HepG2 (cell line): Measurements from ENCODE around the gene OPA3. TPM values are rescaled to one million over a fixed set of nuclear protein-coding genes. Genes with fewer than 3 reads are reported as not detected.

ENCODE experiments used
- ATAC-seq: fragments of 200-7000 bp; cut with Tn5 transposase; 3 replicates; pipeline ENCODE4 v1.9.1; 2020; ENCODE audit warnings: mild to moderate bottlenecking, moderate library complexity
- BruUV-seq: library from RNA; stranded (reverse); fragments of 400-500 nt; replicated peaks from 2 replicates; lab custom pipeline; 2021; lab: Mats Ljungman, UMichigan
- CTCF ChIA-PET: fragments of 300-600 bp; formaldehyde crosslinking; extraction: SDS; loops from one replicate; lab custom pipeline; 2021; ENCODE audit warnings: low total read pairs, inconsistent platforms, low intra/inter-chr PET ratio; lab: Yijun Ruan, JAX
- POLR2A ChIA-PET: fragments of 350-600 bp; sonication (Branson Sonifier 250); formaldehyde crosslinking; loops from one replicate; lab custom pipeline; 2020; ENCODE audit warnings: antibody characterized with exemption, inconsistent platforms; lab: Yijun Ruan, JAX
- DNase-seq: peaks from one replicate; pipeline ENCODE4 v3.0.0-alpha.2; 2015; ENCODE audit warnings: low spot score
- FAIRE-seq: peaks from 3 replicates; lab custom pipeline; 2011; peaks lifted over from hg19 to GRCh38; lab: Jason Lieb, UNC
- H2AFZ ChIP-seq: one replicate; pipeline ENCODE4 v1.6.1; 2011; ENCODE audit warnings: low read length, inconsistent platforms
- H3K27ac ChIP-seq: fragments of 300-600 bp; 3 replicates; pipeline ENCODE4 v1.8.0; 2011; ENCODE audit warnings: mixed run types, mild to moderate bottlenecking, mixed read lengths, low read length, inconsistent platforms; ENCODE audit not compliant: insufficient read depth; ENCODE audit errors: extremely low read length
- H3K27me3 ChIP-seq, 2 experiments: fragments of 200-600 bp in 1 of 2; 2 replicates in 1 of 2; 3 replicates in 1 of 2; pipeline versions ENCODE4 v1.6.0 to v1.8.0; 2011; ENCODE audit warnings: low read length in 2 of 2, mild to moderate bottlenecking in 2 of 2, moderate library complexity in 2 of 2, inconsistent platforms in 1 of 2; ENCODE audit not compliant: insufficient read depth in 2 of 2, control insufficient read depth in 1 of 2
- H3K36me3 ChIP-seq, 2 experiments: fragments of 200-600 bp in 1 of 2; replicated peaks in 1 of 2; 2 replicates in 1 of 2; 3 replicates in 1 of 2; pipeline versions ENCODE4 v1.5.1 to v1.8.0; 2011; ENCODE audit warnings: low read length in 2 of 2, inconsistent platforms in 1 of 2; ENCODE audit not compliant: insufficient read depth in 2 of 2, control insufficient read depth in 1 of 2
- H3K4me1 ChIP-seq: 2 replicates; pipeline ENCODE4 v1.5.1; 2012; ENCODE audit warnings: low read length, inconsistent platforms; ENCODE audit not compliant: insufficient read depth
- H3K4me2 ChIP-seq: 2 replicates; pipeline ENCODE4 v1.6.0; 2011; ENCODE audit warnings: low read depth, low read length, inconsistent platforms
- H3K4me3 ChIP-seq, 3 experiments: fragments of 200-600 bp in 1 of 3; sonication (generic), shearing (Covaris generic) in 1 of 3; replicated peaks in 1 of 3; 2 replicates each; pipeline ENCODE4 v1.5.1; 2011 to 2016; ENCODE audit warnings: low read length in 3 of 3, inconsistent platforms in 2 of 3, low read depth in 2 of 3, mild to moderate bottlenecking in 2 of 3, control low read depth in 1 of 3, mixed read lengths in 1 of 3; ENCODE audit not compliant: insufficient read depth in 1 of 3
- H3K79me2 ChIP-seq: one replicate; pipeline ENCODE4 v1.6.1; 2011; ENCODE audit warnings: low read length, inconsistent platforms; ENCODE audit not compliant: insufficient read depth
- H3K9ac ChIP-seq: 2 replicates; pipeline ENCODE4 v1.6.0; 2011; ENCODE audit warnings: mild to moderate bottlenecking, low read depth, low read length, inconsistent platforms; ENCODE audit not compliant: insufficient read depth
- H3K9me3 ChIP-seq: 2 replicates; pipeline ENCODE4 v1.5.1; 2012; ENCODE audit warnings: mild to moderate bottlenecking, low read length
- H4K20me1 ChIP-seq: 2 replicates; pipeline ENCODE4 v1.6.0; 2011; ENCODE audit warnings: inconsistent platforms, mild to moderate bottlenecking, low read length, moderate library complexity; ENCODE audit not compliant: insufficient read depth
- BRF2 ChIP-seq: sonication (generic); formaldehyde crosslinking; IDR thresholded peaks from 2 replicates; pipeline ENCODE4 v1.8.1; 2022; ENCODE audit warnings: mild to moderate bottlenecking, missing genetic modification reagents
- CTCF ChIP-seq: sonication (generic); formaldehyde crosslinking; IDR thresholded peaks from 2 replicates; pipeline ENCODE4 v1.5.0; 2020; ENCODE audit warnings: mild to moderate bottlenecking, missing genetic modification reagents, moderate library complexity
- ETV5 ChIP-seq: IDR thresholded peaks from 2 replicates; pipeline ENCODE4 v1.6.1; 2018; ENCODE audit warnings: missing biosample characterization, missing genetic modification reagents, inconsistent platforms, borderline replicate concordance
- FOXJ3 ChIP-seq: sonication (generic); formaldehyde crosslinking; IDR thresholded peaks from 2 replicates; pipeline ENCODE4 v1.4.0; 2020; ENCODE audit warnings: missing genetic modification reagents, mild to moderate bottlenecking, borderline replicate concordance
- KLF13 ChIP-seq: sonication (generic); formaldehyde crosslinking; IDR thresholded peaks from 2 replicates; pipeline ENCODE4 v1.4.0; 2020; ENCODE audit warnings: mild to moderate bottlenecking, missing genetic modification reagents
- MBD4 ChIP-seq: IDR thresholded peaks from 2 replicates; pipeline ENCODE4 v1.6.1; 2012; ENCODE audit warnings: low read length, inconsistent platforms, borderline replicate concordance
- RAD21 ChIP-seq: fragments of 450-650 bp; formaldehyde crosslinking; IDR thresholded peaks from 2 replicates; pipeline ENCODE4 v1.5.0; 2020; ENCODE audit warnings: mild to moderate bottlenecking
- SMC3 ChIP-seq: IDR thresholded peaks from 2 replicates; pipeline ENCODE4 v1.6.1; 2011; ENCODE audit warnings: low read length, improper control_type of control experiment
- XRCC5 ChIP-seq: fragments of 200-400 bp; formaldehyde crosslinking; optimal IDR thresholded peaks from 2 replicates; pipeline ENCODE3; 2017; ENCODE audit warnings: mild to moderate bottlenecking, low read length
- ZMYM4 ChIP-seq: sonication (generic); formaldehyde crosslinking; IDR thresholded peaks from 2 replicates; pipeline ENCODE4 v1.8.1; 2023; ENCODE audit warnings: mild to moderate bottlenecking, missing genetic modification reagents
- ZNF788 ChIP-seq: sonication (generic); formaldehyde crosslinking; IDR thresholded peaks from 2 replicates; pipeline ENCODE4 v1.5.0; 2020; ENCODE audit warnings: mild to moderate bottlenecking, missing genetic modification reagents, borderline replicate concordance
- WGBS: methylation state at CpG from one replicate; pipeline ENCODE4 v1.1.6; 2017; ENCODE audit warnings: low lambda C conversion rate; 5-methylcytosine and 5-hydroxymethylcytosine counted together
- in situ Hi-C: cut with HindIII; loops from 2 replicates; pipeline ENCODE4 v1.10.0; 2017; ENCODE audit warnings: low pct_unique_long_range_greater_than_20kb; ENCODE audit not compliant: extremely low pct_ligation_motif_present
- intact Hi-C: fragments of 100-400 bp; cut with micrococcal nuclease; formaldehyde crosslinking; loops from one replicate; pipeline ENCODE4 v1.10.0; 2022; ENCODE audit not compliant: unreplicated experiment
- polyA plus RNA-seq, 8 experiments: library from polyadenylated mRNA; depleted of rRNA in 3 of 8; stranded (reverse) in 7 of 8; unstranded in 1 of 8; fragments of >200 nt; fragmentation: Illumina TruSeq in 4 of 8; extraction: Trizol in 4 of 8; gene quantifications; 2 replicates each; pipeline versions ENCODE4 v1.2.1 to v1.2.3, GENCODE V29; 2011 to 2016; ENCODE audit warnings: low read depth in 4 of 8, missing spikeins in 1 of 8, mixed read lengths in 1 of 8; ENCODE audit not compliant: insufficient read depth in 1 of 8
- total RNA-seq, 5 experiments: library from RNA; depleted of rRNA; stranded (reverse); fragments of >200 nt; fragmentation: Illumina TruSeq; extraction: Trizol; gene quantifications; 2 replicates each; pipeline ENCODE4 v1.2.3, GENCODE V29; 2016; ENCODE audit warnings: low read depth in 1 of 5
- TF ChIP-seq, protein P1 (sequence below): fragments of 450-650 bp; IDR thresholded peaks from 2 replicates; pipeline ENCODE4 v1.6.1; 2017; ENCODE audit warnings: mild to moderate bottlenecking
- TF ChIP-seq, protein P2 (sequence below): sonication (generic); formaldehyde crosslinking; IDR thresholded peaks from 2 replicates; pipeline ENCODE4 v1.5.0; 2020; ENCODE audit warnings: missing genetic modification reagents

Gene OPA3
- total and polyA plus RNA-seq, 2 of the 13 experiments (the other 11 are each of a cell fraction or from before 2014, with no cell fraction given), result 8.3 to 17.7 TPM

DNA sequence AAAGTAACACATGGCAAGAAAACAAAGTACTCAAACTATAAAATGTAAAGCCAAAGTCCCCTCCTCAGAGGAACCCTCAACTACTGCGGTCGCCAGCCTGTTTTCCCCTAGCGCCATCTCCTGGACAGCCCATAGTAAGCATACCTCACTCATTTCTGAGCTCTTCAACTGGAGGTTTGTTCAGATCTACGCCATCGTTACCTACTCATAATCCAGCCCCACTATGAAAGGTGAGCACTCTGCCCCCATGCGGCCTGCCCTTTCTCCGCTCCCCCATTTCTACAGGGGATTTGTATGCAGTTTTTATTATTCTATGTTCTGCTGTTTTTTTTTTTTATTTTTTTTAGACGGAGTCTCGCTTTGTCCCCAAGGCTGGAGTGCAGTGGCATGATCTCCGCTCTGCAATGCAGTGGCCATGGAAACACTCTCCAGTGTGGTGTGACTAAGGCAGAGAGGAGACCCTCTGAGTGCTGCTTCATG lies 26.2 kb downstream of the OPA3 start:
- Histone ChIP-seq H3K4me3 (no peak overlapping the region), H3K27ac (no peak overlapping the region), H3K36me3 (peaks cover under 1 to 5% of the 10 kb centered on the region in 2 experiments; a peak in 3 of 5 replicates), H3K9ac (no peak overlapping the region), H2AFZ (no peak overlapping the region), H3K4me2 (no peak overlapping the region), H3K9me3 (no peaks in the 10 kb centered on the region), H4K20me1 (no peaks in the 10 kb centered on the region), H3K4me1 (peaks cover 8% of the 10 kb centered on the region), H3K27me3 (no peaks in the 10 kb centered on the region), H3K79me2 (no peaks in the 10 kb centered on the region)
- CTCF ChIA-PET, result interaction anchor here (0.7 to 1.4 kb wide), 3 partner anchors 29 to 65 kb away, joined by 3 to 10 read pairs (median 6); no protein-coding TSS in a partner anchor
- POLR2A ChIA-PET, result interaction anchor here (1.0 kb wide), 1 partner anchor 25 kb away, joined by 3 read pairs; no protein-coding TSS in a partner anchor
- 61% methylated on average over 10 of the region's 10 CpGs for WGBS
- intact Hi-C loops, result loop anchor here (5.0 kb wide), 1 partner anchor 36 kb away; no protein-coding TSS in a partner anchor
- FAIRE-seq, result peak; percentile 90
- ATAC-seq, result peak; percentile 90
- BruUV-seq, result no TSS peak
- in situ Hi-C loops, result loop anchor here (5.0 kb wide), 1 partner anchor 36 kb away; no protein-coding TSS in a partner anchor
- DNase-seq, result peak; percentile 73
- TF ChIP-seq, protein P1, sequence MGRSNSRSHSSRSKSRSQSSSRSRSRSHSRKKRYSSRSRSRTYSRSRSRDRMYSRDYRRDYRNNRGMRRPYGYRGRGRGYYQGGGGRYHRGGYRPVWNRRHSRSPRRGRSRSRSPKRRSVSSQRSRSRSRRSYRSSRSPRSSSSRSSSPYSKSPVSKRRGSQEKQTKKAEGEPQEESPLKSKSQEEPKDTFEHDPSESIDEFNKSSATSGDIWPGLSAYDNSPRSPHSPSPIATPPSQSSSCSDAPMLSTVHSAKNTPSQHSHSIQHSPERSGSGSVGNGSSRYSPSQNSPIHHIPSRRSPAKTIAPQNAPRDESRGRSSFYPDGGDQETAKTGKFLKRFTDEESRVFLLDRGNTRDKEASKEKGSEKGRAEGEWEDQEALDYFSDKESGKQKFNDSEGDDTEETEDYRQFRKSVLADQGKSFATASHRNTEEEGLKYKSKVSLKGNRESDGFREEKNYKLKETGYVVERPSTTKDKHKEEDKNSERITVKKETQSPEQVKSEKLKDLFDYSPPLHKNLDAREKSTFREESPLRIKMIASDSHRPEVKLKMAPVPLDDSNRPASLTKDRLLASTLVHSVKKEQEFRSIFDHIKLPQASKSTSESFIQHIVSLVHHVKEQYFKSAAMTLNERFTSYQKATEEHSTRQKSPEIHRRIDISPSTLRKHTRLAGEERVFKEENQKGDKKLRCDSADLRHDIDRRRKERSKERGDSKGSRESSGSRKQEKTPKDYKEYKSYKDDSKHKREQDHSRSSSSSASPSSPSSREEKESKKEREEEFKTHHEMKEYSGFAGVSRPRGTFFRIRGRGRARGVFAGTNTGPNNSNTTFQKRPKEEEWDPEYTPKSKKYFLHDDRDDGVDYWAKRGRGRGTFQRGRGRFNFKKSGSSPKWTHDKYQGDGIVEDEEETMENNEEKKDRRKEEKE, result no peak
- TF ChIP-seq, protein P2, sequence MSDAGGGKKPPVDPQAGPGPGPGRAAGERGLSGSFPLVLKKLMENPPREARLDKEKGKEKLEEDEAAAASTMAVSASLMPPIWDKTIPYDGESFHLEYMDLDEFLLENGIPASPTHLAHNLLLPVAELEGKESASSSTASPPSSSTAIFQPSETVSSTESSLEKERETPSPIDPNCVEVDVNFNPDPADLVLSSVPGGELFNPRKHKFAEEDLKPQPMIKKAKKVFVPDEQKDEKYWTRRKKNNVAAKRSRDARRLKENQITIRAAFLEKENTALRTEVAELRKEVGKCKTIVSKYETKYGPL, result no peak
- TF ChIP-seq ZNF788 (CRISPR knock-in tag) (no peak), MBD4 (no peak), FOXJ3 (CRISPR knock-in tag) (no peak), ETV5 (CRISPR knock-in tag) (no peak), SMC3 (peak; percentile 80), ZMYM4 (CRISPR knock-in tag) (no peak), CTCF (CRISPR knock-in tag) (peak; percentile 80), KLF13 (CRISPR knock-in tag) (no peak), RAD21 (CRISPR knock-in tag) (peak; percentile 81), XRCC5 (peak; percentile 45), BRF2 (CRISPR knock-in tag) (no peak)
